ENCODE results near the gene TNFAIP3. TPM values are rescaled to one million over a fixed set of nuclear protein-coding genes. Genes with fewer than 3 reads are reported as not detected.

The TNFAIP3 gene
- total and polyA plus RNA-seq, 2 donors (not counting 1 experiment from before 2014, with no cell fraction given), result 7.8 to 23.5 TPM

GRCh38 chr6:137868721-137869548 is 1.9 kb downstream of the TNFAIP3 start:
- H3K9me3 ChIP-seq (ENCODE audit: control insufficient read depth, insufficient read depth, low read depth, low read length), result no peaks in the 10 kb centered on the region
- H3K4me3 ChIP-seq (replicated peaks in 1 of 4; ENCODE audit: control extremely low read depth in 1 of 4, insufficient read depth in 1 of 4, low read depth in 3 of 4, low read length in 4 of 4), result peak overlapping the region; percentile 65 to 92 (median 86)
- H2AFZ ChIP-seq (ENCODE audit: low read length), result no peak overlapping the region
- H3K27me3 ChIP-seq (ENCODE audit: control insufficient read depth, insufficient read depth, low read length), result no peaks in the 10 kb centered on the region
- H3K4me2 ChIP-seq (ENCODE audit: extremely low read depth, insufficient read depth, low read length), result peak overlapping the region; percentile 91
- TF ChIP-seq EZH2 (IDR thresholded peaks at IDR 0.05; ENCODE audit: low read length, missing control alignments), result no peak
- TF ChIP-seq CTCF (conservative IDR thresholded peaks at IDR 0.05 in 1 of 2, IDR thresholded peaks at IDR 0.05 in 1 of 2; ENCODE audit: low read depth in 1 of 2, low read length in 2 of 2), result no peak
- DNase-seq (ENCODE audit: low read depth in 2 of 2), result no peak
- H3K27ac ChIP-seq (ENCODE audit: insufficient read depth, low read length), result peak overlapping the region; percentile 7
- H3K4me1 ChIP-seq (ENCODE audit: control insufficient read depth, extremely low read depth, insufficient read depth, low read length), result peaks cover 9% of the 10 kb centered on the region
- peaks cover 53% of the 10 kb centered on the region for H3K79me2 ChIP-seq (ENCODE audit: control insufficient read depth, insufficient read depth, low read length)
- no peaks in the 10 kb centered on the region for H3K36me3 ChIP-seq (ENCODE audit: control insufficient read depth, insufficient read depth, low read length)
- H3K9ac ChIP-seq (ENCODE audit: insufficient read depth, low read length), result no peak overlapping the region
- H4K20me1 ChIP-seq (ENCODE audit: control insufficient read depth, extremely low read depth, insufficient read depth, low read length), result no peaks in the 10 kb centered on the region

- no peak overlapping the region for H3K27ac ChIP-seq (ENCODE audit: insufficient read depth, low read length)
Observed at GRCh38 chr6:137869549-137870307, 2.7 kb downstream of the TNFAIP3 start.

More at GRCh38 chr6:137869549-137870307, 2.7 kb downstream of the TNFAIP3 start:
- H3K4me1 ChIP-seq (ENCODE audit: control insufficient read depth, extremely low read depth, insufficient read depth, low read length), result peaks cover 13% of the 10 kb centered on the region
- peaks cover 57% of the 10 kb centered on the region for H3K79me2 ChIP-seq (ENCODE audit: control insufficient read depth, insufficient read depth, low read length)
- DNase-seq (ENCODE audit: low read depth in 2 of 2), result no peak
- no peaks in the 10 kb centered on the region for H4K20me1 ChIP-seq (ENCODE audit: control insufficient read depth, extremely low read depth, insufficient read depth, low read length)
- peak overlapping the region; percentile 11 to 92 (median 22) for H3K4me3 ChIP-seq (replicated peaks in 1 of 4; ENCODE audit: control extremely low read depth in 1 of 4, insufficient read depth in 1 of 4, low read depth in 3 of 4, low read length in 4 of 4)
- H3K9ac ChIP-seq (ENCODE audit: insufficient read depth, low read length), result no peak overlapping the region
- H3K4me2 ChIP-seq (ENCODE audit: extremely low read depth, insufficient read depth, low read length), result peak overlapping the region; percentile 91
- TF ChIP-seq CTCF (conservative IDR thresholded peaks at IDR 0.05 in 1 of 2, IDR thresholded peaks at IDR 0.05 in 1 of 2; ENCODE audit: low read depth in 1 of 2, low read length in 2 of 2), result no peak
- no peak for TF ChIP-seq EZH2 (IDR thresholded peaks at IDR 0.05; ENCODE audit: low read length, missing control alignments)
- H3K27me3 ChIP-seq (ENCODE audit: control insufficient read depth, insufficient read depth, low read length), result no peaks in the 10 kb centered on the region
- H2AFZ ChIP-seq (ENCODE audit: low read length), result no peak overlapping the region
- H3K36me3 ChIP-seq (ENCODE audit: control insufficient read depth, insufficient read depth, low read length), result peaks cover 2% of the 10 kb centered on the region
- H3K9me3 ChIP-seq (ENCODE audit: control insufficient read depth, insufficient read depth, low read depth, low read length), result no peaks in the 10 kb centered on the region
